ENCODE measurements around the gene SACS.

Gene SACS

DNA sequence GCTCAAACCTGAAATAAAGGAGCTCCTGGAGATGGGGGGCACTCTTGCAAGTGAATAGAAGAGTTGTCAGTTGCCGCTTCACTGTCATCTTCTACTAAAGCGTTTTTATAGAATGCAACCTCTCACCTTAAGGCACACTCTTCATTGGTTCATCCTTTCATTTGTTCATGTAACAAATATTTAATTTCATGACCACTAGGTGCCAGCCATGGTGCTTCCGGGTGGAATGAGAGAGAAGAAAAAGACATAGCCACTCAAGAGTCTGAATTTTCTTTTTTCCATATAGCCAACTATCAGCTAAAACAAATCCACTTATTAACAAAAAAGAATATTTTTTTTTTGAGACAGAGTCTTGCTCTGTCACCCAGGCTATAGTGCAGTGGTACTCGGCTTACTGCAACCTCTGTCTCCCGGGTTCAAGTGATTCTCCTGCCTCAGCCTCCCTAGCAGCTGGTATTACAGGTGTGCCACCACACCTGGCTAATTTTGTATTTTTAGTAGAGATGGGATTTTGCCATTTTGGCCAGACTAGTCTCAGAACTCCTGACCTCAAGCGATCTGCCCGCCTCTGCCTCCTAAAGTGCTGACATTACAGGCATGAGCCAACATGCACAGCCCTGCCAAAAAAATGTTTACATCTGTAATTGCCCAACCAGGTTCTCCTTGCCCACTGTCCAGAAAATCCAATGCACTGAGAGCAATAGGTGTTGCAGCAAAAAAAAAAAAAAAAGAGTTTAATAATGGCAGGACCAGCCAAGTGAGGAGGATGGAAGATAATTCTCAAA, 22.1 kb upstream of the SACS start:
- DNase-seq (ENCODE audit: low read depth): no peak
- in situ Hi-C loops (cut with HindIII; ENCODE audit: low sequenced_read_pairs): loop anchor here (25.0 kb wide), 1 partner anchor 407 kb away; no protein-coding TSS in a partner anchor
- H3K4me3 ChIP-seq (ENCODE audit: low read depth, low read length): no peak overlapping the region
- TF ChIP-seq CTCF (IDR thresholded peaks at IDR 0.05; ENCODE audit: low read depth, low read length, missing control alignments): no peak

DNA sequence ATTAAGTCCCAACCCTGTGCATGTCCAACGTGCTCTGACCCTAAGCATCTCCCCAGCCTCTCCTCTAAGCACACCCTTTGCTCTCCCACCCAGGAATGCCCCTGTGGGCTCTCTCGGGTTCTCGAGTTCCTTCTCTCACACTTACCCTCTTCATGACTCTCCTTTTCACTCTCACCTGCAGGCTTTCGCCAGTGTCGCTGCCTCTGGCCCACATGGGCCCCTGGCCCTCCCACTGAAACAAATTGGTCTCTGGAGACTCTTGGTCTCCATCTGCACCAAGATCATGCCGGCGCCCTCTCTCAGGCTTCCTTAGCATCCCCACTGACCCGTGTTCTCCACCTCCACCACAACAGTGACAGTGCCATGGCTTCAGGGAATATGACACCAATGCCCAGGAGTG, 19.6 kb upstream of the SACS start:
- no peak overlapping the region for H3K4me3 ChIP-seq (ENCODE audit: low read depth, low read length)
- DNase-seq (ENCODE audit: low read depth): no peak
- no peak for TF ChIP-seq CTCF (IDR thresholded peaks at IDR 0.05; ENCODE audit: low read depth, low read length, missing control alignments)
- in situ Hi-C loops (cut with HindIII; ENCODE audit: low sequenced_read_pairs): loop anchor here (25.0 kb wide), 1 partner anchor 409 kb away; no protein-coding TSS in a partner anchor

DNA sequence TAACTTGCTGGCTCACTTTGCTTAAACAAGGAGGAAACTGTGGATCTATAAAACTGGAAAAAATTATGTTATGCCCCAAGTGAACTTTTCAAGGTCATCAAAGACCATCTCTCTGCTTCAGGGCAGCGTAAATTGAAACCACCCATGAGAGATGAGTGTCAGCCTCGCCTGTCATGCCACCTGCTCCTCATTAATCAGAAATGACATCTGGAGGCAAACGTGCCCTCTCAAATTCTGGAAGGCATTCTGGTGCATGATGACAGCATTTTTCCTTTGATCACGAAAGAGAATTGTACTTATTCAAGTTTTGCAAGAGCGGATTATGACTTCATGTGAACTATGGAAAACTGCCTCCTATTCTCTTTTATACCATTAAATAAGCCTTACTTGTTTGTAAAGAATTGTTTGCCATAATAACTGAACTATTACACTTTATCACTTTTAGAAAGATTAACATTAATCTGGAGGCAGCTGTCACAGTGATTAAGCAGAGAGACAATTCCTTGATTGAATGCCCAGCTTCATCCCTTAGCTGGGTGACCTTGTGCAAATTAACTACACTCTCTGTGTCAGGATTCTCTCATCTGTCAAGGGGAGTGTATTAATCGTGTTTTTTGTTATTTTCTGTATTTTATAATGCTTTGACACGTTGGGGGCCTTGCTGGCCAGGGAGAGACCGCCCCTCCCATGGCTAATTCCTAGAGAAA, 17.0 kb upstream of the SACS start:
- no peak for TF ChIP-seq CTCF (IDR thresholded peaks at IDR 0.05; ENCODE audit: low read depth, low read length, missing control alignments)
- H3K4me3 ChIP-seq (ENCODE audit: low read depth, low read length): no peak overlapping the region
- in situ Hi-C loops (cut with HindIII; ENCODE audit: low sequenced_read_pairs): loop anchor here (25.0 kb wide), 1 partner anchor 412 kb away; no protein-coding TSS in a partner anchor
- no peak for DNase-seq (ENCODE audit: low read depth)

DNA sequence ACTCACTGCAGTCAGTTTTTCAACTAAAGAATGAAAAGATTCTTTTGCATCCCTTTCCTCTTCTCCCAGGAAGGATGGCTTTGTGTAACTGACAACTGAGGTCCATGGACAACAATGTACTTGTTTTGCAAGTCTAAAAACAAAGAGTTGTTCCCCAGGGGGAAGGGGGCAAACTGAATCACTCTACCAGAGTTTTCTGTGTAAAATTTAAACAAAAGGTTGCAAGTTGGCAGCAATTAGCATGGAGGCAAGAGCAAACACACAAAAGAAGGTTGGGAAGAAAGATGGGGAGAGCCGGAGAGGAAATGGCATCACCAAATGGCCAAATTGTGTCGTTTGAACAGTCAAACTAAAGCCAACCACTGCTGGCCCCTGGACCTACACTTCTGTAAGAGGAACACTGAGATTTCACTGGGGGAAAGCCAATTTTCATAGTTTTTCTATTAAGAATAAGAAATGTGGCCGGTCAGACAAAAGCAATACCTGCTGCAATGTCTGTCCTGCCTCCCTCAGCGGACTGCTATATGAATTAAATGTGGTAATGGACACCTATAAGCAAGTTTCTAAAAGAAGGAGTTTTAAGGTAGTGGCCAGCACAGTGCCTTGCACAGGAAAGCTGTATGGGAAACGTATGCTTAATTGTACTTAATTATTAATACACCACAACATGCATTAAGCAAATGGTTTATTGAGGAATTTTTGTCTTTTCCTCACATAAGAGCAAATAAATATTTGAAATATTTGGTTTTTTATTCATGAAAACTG, 16.1 kb upstream of the SACS start:
- in situ Hi-C loops (cut with HindIII; ENCODE audit: low sequenced_read_pairs): loop anchor here (25.0 kb wide), 1 partner anchor 413 kb away; no protein-coding TSS in a partner anchor
- no peak overlapping the region for H3K4me3 ChIP-seq (ENCODE audit: low read depth, low read length)
- no peak for DNase-seq (ENCODE audit: low read depth)
- no peak for TF ChIP-seq CTCF (IDR thresholded peaks at IDR 0.05; ENCODE audit: low read depth, low read length, missing control alignments)

GRCh38 chr13:23447927-23448326, 14.4 kb upstream of the SACS start:
- in situ Hi-C loops (cut with HindIII; ENCODE audit: low sequenced_read_pairs): no loop called here
- TF ChIP-seq CTCF (IDR thresholded peaks at IDR 0.05; ENCODE audit: low read depth, low read length, missing control alignments): no peak
- H3K4me3 ChIP-seq (ENCODE audit: low read depth, low read length): no peak overlapping the region
- no peak for DNase-seq (ENCODE audit: low read depth)

- no peak for TF ChIP-seq CTCF (IDR thresholded peaks at IDR 0.05; ENCODE audit: low read depth, low read length, missing control alignments)
- DNase-seq (ENCODE audit: low read depth): no peak
- no peak overlapping the region for H3K4me3 ChIP-seq (ENCODE audit: low read depth, low read length)
- in situ Hi-C loops (cut with HindIII; ENCODE audit: low sequenced_read_pairs): no loop called here
Observed at GRCh38 chr13:23445794-23446193, 12.3 kb upstream of the SACS start.

All from astrocyte of the cerebellum (primary cell).